Osteocyte (in vitro differentiated cells): ENCODE results near the gene CTNNA1. TPM values are rescaled to one million over a fixed set of nuclear protein-coding genes. Genes with fewer than 3 reads are reported as not detected.

ENCODE experiments used
- DNase-seq: peaks from one replicate; pipeline ENCODE4 v3.0.0; 2021; ENCODE audit warnings: mixed read lengths; ENCODE audit not compliant: unreplicated experiment; ENCODE audit errors: extremely low spot score
- H3K27ac Mint-ChIP-seq: one replicate; pipeline ENCODE4 v1.8.0; 2021; ENCODE audit warnings: mild to moderate bottlenecking, mixed read lengths; ENCODE audit not compliant: unreplicated experiment
- H3K27me3 Mint-ChIP-seq: one replicate; pipeline ENCODE4 v1.8.0; 2021; ENCODE audit warnings: mixed read lengths; ENCODE audit not compliant: unreplicated experiment
- H3K36me3 Mint-ChIP-seq: one replicate; pipeline ENCODE4 v1.8.0; 2021; ENCODE audit warnings: mixed read lengths; ENCODE audit not compliant: unreplicated experiment
- H3K4me1 Mint-ChIP-seq: one replicate; pipeline ENCODE4 v1.8.0; 2021; ENCODE audit warnings: mixed read lengths; ENCODE audit not compliant: unreplicated experiment
- H3K4me3 Mint-ChIP-seq: one replicate; pipeline ENCODE4 v1.8.0; 2021; ENCODE audit warnings: mild to moderate bottlenecking, moderate library complexity, mixed read lengths; ENCODE audit not compliant: unreplicated experiment
- H3K9me3 Mint-ChIP-seq: one replicate; pipeline ENCODE4 v1.8.0; 2021; ENCODE audit warnings: mixed read lengths; ENCODE audit not compliant: unreplicated experiment
- CTCF ChIP-seq: fragments of 200-600 bp; sonication (generic); IDR thresholded peaks from 2 replicates; pipeline ENCODE4 v1.5.0; 2021; ENCODE audit warnings: antibody characterized with exemption, mild to moderate bottlenecking, moderate library complexity
- total RNA-seq: library from RNA; stranded (reverse); gene quantifications from 2 replicates; pipeline ENCODE4 v1.2.1, GENCODE V29; 2021

Gene CTNNA1
- total RNA-seq, 1 donor from 2014 or later: 375 TPM

GRCh38 chr5:138979684-138980280 is 226.6 kb downstream of the CTNNA1 start:
- Mint-ChIP-seq H3K27me3 (no peaks in the 10 kb centered on the region), H3K4me3 (no peak overlapping the region)
- no peak for DNase-seq

GRCh38 chr5:138980441-138980840 is 227.2 kb downstream of the CTNNA1 start:
- Mint-ChIP-seq H3K9me3 (no peaks in the 10 kb centered on the region), H3K27ac (no peak overlapping the region), H3K36me3 (peaks cover 4% of the 10 kb centered on the region), H3K4me1 (peaks cover 18% of the 10 kb centered on the region), H3K4me3 (no peak overlapping the region), H3K27me3 (no peaks in the 10 kb centered on the region)
- no peak for DNase-seq
- TF ChIP-seq CTCF: no peak

More at GRCh38 chr5:138979684-138980280, 226.6 kb downstream of the CTNNA1 start:
- TF ChIP-seq CTCF: no peak
- Mint-ChIP-seq H3K9me3 (no peaks in the 10 kb centered on the region), H3K4me1 (peaks cover 22% of the 10 kb centered on the region), H3K27ac (no peak overlapping the region), H3K36me3 (peaks cover 4% of the 10 kb centered on the region)

GRCh38 chr5:138981131-138981530 is 227.9 kb downstream of the CTNNA1 start:
- Mint-ChIP-seq H3K4me3 (no peak overlapping the region), H3K9me3 (no peaks in the 10 kb centered on the region), H3K27ac (no peak overlapping the region), H3K27me3 (no peaks in the 10 kb centered on the region), H3K36me3 (peaks cover 4% of the 10 kb centered on the region), H3K4me1 (peaks cover 18% of the 10 kb centered on the region)
- TF ChIP-seq CTCF: no peak
- DNase-seq: no peak

GRCh38 chr5:138981586-138981985 is 228.4 kb downstream of the CTNNA1 start:
- H3K4me3 Mint-ChIP-seq: no peak overlapping the region
- no peak for TF ChIP-seq CTCF
- H3K27me3 Mint-ChIP-seq: no peaks in the 10 kb centered on the region
- peaks cover 18% of the 10 kb centered on the region for H3K4me1 Mint-ChIP-seq
- DNase-seq: peak; percentile 63
- no peaks in the 10 kb centered on the region for H3K9me3 Mint-ChIP-seq
- peaks cover 6% of the 10 kb centered on the region for H3K36me3 Mint-ChIP-seq
- no peak overlapping the region for H3K27ac Mint-ChIP-seq

- Mint-ChIP-seq H3K27me3 (no peaks in the 10 kb centered on the region), H3K9me3 (no peaks in the 10 kb centered on the region), H3K4me1 (peaks cover 8% of the 10 kb centered on the region), H3K4me3 (no peak overlapping the region), H3K27ac (no peak overlapping the region), H3K36me3 (peaks cover 6% of the 10 kb centered on the region)
- TF ChIP-seq CTCF: no peak
- DNase-seq: no peak
Observed at GRCh38 chr5:138983984-138984383, 230.8 kb downstream of the CTNNA1 start.

Other genes with a start within 250 kb of the CTNNA1 start
- 84.2 and 88.3 TPM in 2 replicates for gene ETF1, start 210.2 kb upstream of the CTNNA1 start, total RNA-seq
- gene HSPA9, start 178.0 kb upstream of the CTNNA1 start, total RNA-seq: 197 and 211 TPM in 2 replicates
- gene LRRTM2, start 121.9 kb downstream of the CTNNA1 start, total RNA-seq: not detected in 2 replicates